K562 (cell line): Measurements from ENCODE around the gene EVL. TPM values are rescaled to one million over a fixed set of nuclear protein-coding genes. Genes with fewer than 3 reads are reported as not detected.

Experiments used
- ATAC-seq: fragments of 200-7000 bp; cut with Tn5 transposase; 3 replicates; pipeline ENCODE4 v1.9.1; 2020; ENCODE audit warnings: moderate library complexity
- BruUV-seq: library from RNA; stranded (reverse); fragments of 400-500 nt; replicated peaks from 2 replicates; lab custom pipeline; 2021; lab: Mats Ljungman, UMichigan
- CTCF ChIA-PET: fragments of 300-600 bp; formaldehyde crosslinking; extraction: SDS; loops from one replicate; lab custom pipeline; 2021; ENCODE audit warnings: low intra/inter-chr PET ratio; lab: Yijun Ruan, JAX
- POLR2A ChIA-PET: fragments of 300-600, 350-650 bp; sonication (Branson Sonifier 250); formaldehyde crosslinking; extraction: SDS; loops from one replicate; lab custom pipeline; 2021; ENCODE audit warnings: antibody characterized with exemption, inconsistent platforms; lab: Yijun Ruan, JAX
- DNase-seq, 4 experiments: peaks; one replicate each; pipeline versions ENCODE4 v3.0.0 to v3.0.0-alpha.2; 2011 to 2018; ENCODE audit warnings: low spot score in 3 of 4, mixed read lengths in 3 of 4; ENCODE audit errors: extremely low read depth in 1 of 4
- FAIRE-seq: peaks from 2 replicates; lab custom pipeline; 2011; peaks lifted over from hg19 to GRCh38; lab: Jason Lieb, UNC
- H2AFZ ChIP-seq: 2 replicates; pipeline ENCODE4 v1.6.0; 2011; ENCODE audit warnings: low read depth, low read length, control low read depth, inconsistent platforms
- H3K27ac ChIP-seq: fragments of 200-600 bp; 3 replicates; pipeline ENCODE4 v1.8.0; 2011; ENCODE audit warnings: low read depth, mild to moderate bottlenecking, control low read depth, inconsistent platforms, low read length, moderate library complexity, mixed read lengths; ENCODE audit errors: extremely low read depth
- H3K27me3 ChIP-seq, 2 experiments: fragments of 300-600 bp in 1 of 2; 2 replicates in 1 of 2; 3 replicates in 1 of 2; pipeline versions ENCODE4 v1.6.0 to v1.8.0; 2011; ENCODE audit warnings: inconsistent platforms in 2 of 2, low read length in 2 of 2, mild to moderate bottlenecking in 1 of 2, mixed read lengths in 1 of 2, moderate library complexity in 1 of 2; ENCODE audit not compliant: control insufficient read depth in 2 of 2, insufficient read depth in 2 of 2
- H3K36me3 ChIP-seq: fragments of 300-600 bp; 3 replicates; pipeline ENCODE4 v1.8.0; 2011; ENCODE audit warnings: mild to moderate bottlenecking, low read length, inconsistent platforms; ENCODE audit not compliant: control insufficient read depth, insufficient read depth
- H3K4me1 ChIP-seq, 2 experiments: fragments of 200-600 bp in 1 of 2; replicated peaks in 1 of 2; 2 replicates in 1 of 2; 3 replicates in 1 of 2; pipeline versions ENCODE4 v1.5.1 to v1.8.0; 2011; ENCODE audit warnings: inconsistent platforms in 2 of 2, low read length in 2 of 2, mild to moderate bottlenecking in 1 of 2, mixed read lengths in 1 of 2, moderate library complexity in 1 of 2; ENCODE audit not compliant: control insufficient read depth in 2 of 2, insufficient read depth in 2 of 2
- H3K4me2 ChIP-seq: 2 replicates; pipeline ENCODE4 v1.6.1; 2011; ENCODE audit warnings: low read length, control low read depth, inconsistent platforms, mixed read lengths; ENCODE audit not compliant: insufficient read depth
- H3K4me3 ChIP-seq: fragments of 200-600 bp; sonication (generic), shearing (Covaris generic); 2 replicates; pipeline ENCODE4 v1.5.1; 2016; ENCODE audit warnings: control low read depth, inconsistent platforms
- H3K79me2 ChIP-seq: fragments of 200-600 bp; 3 replicates; pipeline ENCODE4 v1.8.0; 2011; ENCODE audit warnings: low read length, inconsistent platforms; ENCODE audit not compliant: control insufficient read depth, insufficient read depth
- H3K9ac ChIP-seq, 2 experiments: 2 replicates each; pipeline versions ENCODE4 v1.6.0 to v1.6.1; 2011; ENCODE audit warnings: low read depth in 2 of 2, low read length in 2 of 2, control low read depth in 1 of 2, inconsistent platforms in 1 of 2, mild to moderate bottlenecking in 1 of 2, mixed read lengths in 1 of 2; ENCODE audit not compliant: insufficient read depth in 1 of 2
- H3K9me1 ChIP-seq: one replicate; pipeline ENCODE4 v1.6.0; 2011; ENCODE audit warnings: inconsistent platforms, mild to moderate bottlenecking, low read length, moderate library complexity; ENCODE audit not compliant: control insufficient read depth, insufficient read depth
- H3K9me3 ChIP-seq: replicated peaks from 2 replicates; pipeline ENCODE4 v1.5.1; 2011; ENCODE audit warnings: low read depth, low read length, inconsistent platforms; ENCODE audit not compliant: control insufficient read depth, insufficient read depth
- H4K20me1 ChIP-seq: replicated peaks from 2 replicates; pipeline ENCODE4 v1.6.1; 2011; ENCODE audit warnings: low read length, inconsistent platforms, mixed read lengths; ENCODE audit not compliant: control insufficient read depth, insufficient read depth
- ZBTB33 ChIP-seq: sonication (generic); formaldehyde crosslinking; IDR thresholded peaks from 2 replicates; pipeline ENCODE4 v1.8.1; 2023; ENCODE audit warnings: mild to moderate bottlenecking, missing genetic modification reagents
- ZNF354B ChIP-seq: fragments of 250-450 bp; sonication (Bioruptor Pico); IDR thresholded peaks from 2 replicates; pipeline ENCODE4 v1.4.0; 2020
- WGBS: fragments of 100-300 bp; shearing (Covaris generic); methylation state at CpG from one replicate; pipeline ENCODE4 v1.1.6; 2016; ENCODE audit warnings: low coverage, mixed read lengths; ENCODE audit not compliant: insufficient coverage; ENCODE audit errors: missing lambda C conversion rate; 5-methylcytosine and 5-hydroxymethylcytosine counted together
- in situ Hi-C: fragments of 300-500 bp; cut with MboI; formaldehyde crosslinking; loops from 4 replicates; pipeline ENCODE4 v1.15.0; 2018; ENCODE audit warnings: inconsistent platforms, mixed read lengths
- intact Hi-C: fragments of 100-400 bp; cut with micrococcal nuclease; formaldehyde crosslinking; loops from 2 replicates; pipeline ENCODE4 v1.14.2; 2022
- polyA plus RNA-seq, 8 experiments: library from polyadenylated mRNA; depleted of rRNA in 4 of 8; stranded (reverse) in 5 of 8; unstranded in 3 of 8; fragments of >200 nt; fragmentation: Nextera tagmentation in 2 of 8; fragmentation: Illumina TruSeq in 1 of 8; extraction: Ambion mirVana in 2 of 8; extraction: Trizol in 1 of 8; gene quantifications; 2 replicates each; pipeline versions ENCODE4 v1.2.1 to v1.2.3, GENCODE V29; 2011 to 2014; ENCODE audit warnings: inconsistent platforms in 1 of 8, missing spikeins in 1 of 8
- total RNA-seq, 7 experiments: library from RNA; depleted of rRNA in 6 of 7; stranded (reverse); fragments of >200 nt in 6 of 7; fragmentation: Illumina TruSeq in 2 of 7; extraction: Trizol in 2 of 7; gene quantifications; 2 replicates each; pipeline versions ENCODE4 v1.2.1 to v1.2.3, GENCODE V29; 2011 to 2021; ENCODE audit warnings: low replicate concordance in 1 of 7

The EVL gene
- total and polyA plus RNA-seq, 9 of the 15 experiments (the other 6 are each of a cell fraction or from before 2014, with no cell fraction given): 2.9 to 43.4 (median 23.9) TPM

- POLR2A ChIA-PET: interaction anchor here (0.7 to 1.0 kb wide), 2 partner anchors 9 to 11 kb away, joined by 3 to 4 read pairs; no protein-coding TSS in a partner anchor
- no TSS peak for BruUV-seq
Measured at GRCh38 chr14:100143934-100144333, 78.7 kb downstream of the EVL start.

More at GRCh38 chr14:100143934-100144333, 78.7 kb downstream of the EVL start:
- H3K4me3 ChIP-seq: no peak overlapping the region
- no peak for DNase-seq
- no peaks in the 10 kb centered on the region for H3K27me3 ChIP-seq
- TF ChIP-seq ZNF354B (CRISPR knock-in tag): no peak
- TF ChIP-seq ZBTB33 (CRISPR knock-in tag): peak; percentile 67
- peaks cover 15% of the 10 kb centered on the region for H3K79me2 ChIP-seq
- no peak overlapping the region for H2AFZ ChIP-seq
- peak overlapping the region in 1 of 2 experiments; percentile 81; a peak in 2 of 4 replicates for H3K9ac ChIP-seq
- H3K9me1 ChIP-seq: no peaks in the 10 kb centered on the region
- peaks cover 36 to 88% of the 10 kb centered on the region in 2 experiments for H3K4me1 ChIP-seq
- no peak for FAIRE-seq
- WGBS: 95% methylated on average over 15 of the region's 23 CpGs
- peaks cover 15% of the 10 kb centered on the region; the same call in 1 of the 3 replicates for H3K36me3 ChIP-seq
- intact Hi-C loops: loop anchor here (5.0 kb wide), 1 partner anchor 67 kb away; no protein-coding TSS in a partner anchor
- in situ Hi-C loops: no loop called here
- H4K20me1 ChIP-seq: no peaks in the 10 kb centered on the region
- CTCF ChIA-PET: no interaction called here
- no peak overlapping the region for H3K4me2 ChIP-seq
- H3K9me3 ChIP-seq: no peaks in the 10 kb centered on the region
- no peak for ATAC-seq
- no peak overlapping the region for H3K27ac ChIP-seq
